Right atrium auricular region (tissue), 2 donors: ENCODE results near the gene MOV10L1. TPM values are rescaled to one million over a fixed set of nuclear protein-coding genes. Genes with fewer than 3 reads are reported as not detected.

ENCODE experiments used
- DNase-seq: peaks from one replicate; pipeline ENCODE4 v3.0.0-alpha.2; 2019; ENCODE audit warnings: low spot score
- H3K27ac ChIP-seq, 2 donors: fragments of 200-600 bp; sonication (generic); 1 replicate in 1 of 2; 2 replicates in 1 of 2; pipeline ENCODE4 v1.5.1; 2016 to 2019
- H3K27me3 ChIP-seq, 2 donors: fragments of 200-600 bp; sonication (generic); one replicate each; pipeline versions ENCODE4 v1.5.1 to v1.6.0; 2017 to 2019
- H3K36me3 ChIP-seq: fragments of 200-600 bp; sonication (generic); one replicate; pipeline ENCODE4 v1.5.1; 2016
- H3K4me1 ChIP-seq, 2 donors: fragments of 200-600 bp; sonication (generic); one replicate each; pipeline versions ENCODE4 v1.5.1 to v1.6.0; 2017 to 2019
- H3K4me3 ChIP-seq, 2 donors: fragments of 200-600 bp; sonication (generic); 1 replicate in 1 of 2; 2 replicates in 1 of 2; pipeline ENCODE4 v1.5.1; 2017 to 2019; ENCODE audit warnings: mild to moderate bottlenecking in 1 of 2, moderate library complexity in 1 of 2
- H3K9me3 ChIP-seq, 2 donors: fragments of 200-600 bp; sonication (generic); one replicate each; pipeline ENCODE4 v1.5.1; 2019
- total RNA-seq, 2 donors: library from RNA; depleted of rRNA; stranded (reverse); fragments of >200 nt; gene quantifications; one replicate each; pipeline ENCODE4 v1.1.0, GENCODE V29; 2016
- TF ChIP-seq, protein P1 (sequence below), 2 donors: fragments of 200-600 bp; sonication (generic); IDR thresholded peaks; one replicate each; pipeline ENCODE4 v1.5.1; 2019; ENCODE audit warnings: antibody characterized with exemption in 2 of 2

Gene MOV10L1
- total RNA-seq, 2 donors from 2014 or later: 0.43 to 1.1 TPM

GRCh38 chr22:50170453-50171318, 80.9 kb downstream of the MOV10L1 start, which contains the start of gene PANX2:
Gene PANX2, plus strand, starts transcription at chr22:50170731. Its CDS starts 0 bp downstream, at chr22:50170731.
- Histone ChIP-seq H3K9me3 (no peaks in the 10 kb centered on the region), H3K27me3 (no peaks in the 10 kb centered on the region), H3K36me3 (no peaks in the 10 kb centered on the region), H3K4me1 (peaks cover 0 to 22% of the 10 kb centered on the region in 2 donors), H3K4me3 (peak within 1 kb of the TSS; percentile 40 to 56), H3K27ac (no peak within 1 kb of the TSS)
- TF ChIP-seq, protein P1, sequence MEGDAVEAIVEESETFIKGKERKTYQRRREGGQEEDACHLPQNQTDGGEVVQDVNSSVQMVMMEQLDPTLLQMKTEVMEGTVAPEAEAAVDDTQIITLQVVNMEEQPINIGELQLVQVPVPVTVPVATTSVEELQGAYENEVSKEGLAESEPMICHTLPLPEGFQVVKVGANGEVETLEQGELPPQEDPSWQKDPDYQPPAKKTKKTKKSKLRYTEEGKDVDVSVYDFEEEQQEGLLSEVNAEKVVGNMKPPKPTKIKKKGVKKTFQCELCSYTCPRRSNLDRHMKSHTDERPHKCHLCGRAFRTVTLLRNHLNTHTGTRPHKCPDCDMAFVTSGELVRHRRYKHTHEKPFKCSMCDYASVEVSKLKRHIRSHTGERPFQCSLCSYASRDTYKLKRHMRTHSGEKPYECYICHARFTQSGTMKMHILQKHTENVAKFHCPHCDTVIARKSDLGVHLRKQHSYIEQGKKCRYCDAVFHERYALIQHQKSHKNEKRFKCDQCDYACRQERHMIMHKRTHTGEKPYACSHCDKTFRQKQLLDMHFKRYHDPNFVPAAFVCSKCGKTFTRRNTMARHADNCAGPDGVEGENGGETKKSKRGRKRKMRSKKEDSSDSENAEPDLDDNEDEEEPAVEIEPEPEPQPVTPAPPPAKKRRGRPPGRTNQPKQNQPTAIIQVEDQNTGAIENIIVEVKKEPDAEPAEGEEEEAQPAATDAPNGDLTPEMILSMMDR (IDR thresholded peaks at IDR 0.05): no peak
- no peak for DNase-seq

DNA sequence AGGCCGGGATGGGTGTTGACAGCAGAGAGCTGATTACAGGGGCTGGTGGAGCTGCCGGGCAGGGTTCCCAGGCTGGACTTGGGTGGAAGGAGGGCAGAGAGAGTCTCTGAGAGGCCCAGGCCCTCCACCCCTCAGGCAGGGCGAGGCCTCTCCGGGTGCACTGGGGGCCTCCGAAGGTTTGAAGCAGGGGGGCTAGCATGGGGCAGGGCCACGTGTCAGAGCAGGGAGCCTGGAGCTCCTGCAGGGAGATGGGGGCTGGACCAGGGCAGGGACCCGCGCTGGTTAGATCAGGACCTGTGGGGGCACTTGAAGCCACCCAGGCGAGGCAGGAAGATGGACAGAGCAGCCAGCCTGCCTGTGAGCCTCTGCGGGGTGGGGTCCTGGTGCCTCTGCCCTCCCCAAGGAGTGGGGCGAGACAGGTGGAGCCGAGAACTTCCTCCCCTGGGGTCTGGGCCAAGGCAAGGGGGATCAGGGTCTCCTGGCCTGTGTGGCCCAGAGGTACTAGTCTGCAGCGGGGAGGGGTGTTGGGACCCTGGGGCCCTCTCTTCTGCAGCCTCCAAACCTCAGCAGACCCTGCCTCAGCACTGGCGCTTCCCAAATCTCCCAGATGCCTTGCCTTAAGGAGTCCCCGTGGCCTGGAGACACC, 81.6 kb downstream of the MOV10L1 start:
- DNase-seq: no peak
- H3K27me3 ChIP-seq: no peaks in the 10 kb centered on the region
- no peaks in the 10 kb centered on the region for H3K9me3 ChIP-seq
- no peaks in the 10 kb centered on the region for H3K36me3 ChIP-seq
- TF ChIP-seq, protein P1 (IDR thresholded peaks at IDR 0.05): no peak
- H3K27ac ChIP-seq: no peak overlapping the region
- H3K4me1 ChIP-seq: peaks cover 0 to 22% of the 10 kb centered on the region in 2 donors
- H3K4me3 ChIP-seq: no peak overlapping the region

- Histone ChIP-seq H3K36me3 (no peaks in the 10 kb centered on the region), H3K27ac (no peak overlapping the region), H3K4me1 (peaks cover 0 to 22% of the 10 kb centered on the region in 2 donors), H3K4me3 (no peak overlapping the region), H3K27me3 (no peaks in the 10 kb centered on the region), H3K9me3 (no peaks in the 10 kb centered on the region)
- TF ChIP-seq, protein P1 (IDR thresholded peaks at IDR 0.05): no peak
- DNase-seq: no peak
These were observed 82.2 kb downstream of the MOV10L1 start for GRCh38 chr22:50171965-50172421.

DNA sequence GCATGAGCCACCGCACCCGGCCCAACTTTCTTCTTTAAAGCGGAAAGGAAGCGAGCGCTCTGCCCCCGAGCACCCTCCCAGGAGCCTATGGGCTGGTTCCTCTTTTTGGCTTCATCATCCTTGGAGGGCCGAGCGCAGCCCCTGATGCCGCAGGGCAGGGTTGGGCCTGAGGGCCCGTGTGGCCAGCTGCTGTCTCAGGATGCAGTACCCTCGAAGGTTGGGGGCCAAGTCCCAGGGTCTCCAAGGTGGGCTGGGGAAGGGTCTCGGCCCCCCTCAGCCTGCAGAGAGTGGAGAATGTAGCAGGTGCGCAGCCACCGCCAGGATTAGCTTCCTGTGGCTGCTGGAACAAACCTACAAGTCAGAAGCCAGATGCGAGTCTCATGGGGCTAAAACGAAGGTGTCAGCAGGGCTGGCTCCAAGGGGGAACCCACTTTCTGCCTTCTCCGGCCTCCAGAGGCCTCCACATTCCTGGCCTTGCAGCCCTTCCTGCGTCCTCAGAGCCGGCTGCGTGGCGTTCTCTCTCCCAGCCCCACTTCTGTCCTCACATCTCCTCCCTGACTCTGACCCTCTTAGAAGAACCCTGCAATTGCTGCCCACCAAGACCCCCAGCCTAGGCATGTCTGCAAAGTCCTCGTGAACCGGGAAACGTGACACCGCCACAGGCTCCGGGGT, 83.6 kb downstream of the MOV10L1 start:
- Histone ChIP-seq H3K4me3 (no peak overlapping the region), H3K27ac (no peak overlapping the region), H3K27me3 (no peaks in the 10 kb centered on the region), H3K4me1 (peaks cover 0 to 28% of the 10 kb centered on the region in 2 donors), H3K9me3 (no peaks in the 10 kb centered on the region), H3K36me3 (no peaks in the 10 kb centered on the region)
- TF ChIP-seq, protein P1 (IDR thresholded peaks at IDR 0.05): no peak
- no peak for DNase-seq

- Histone ChIP-seq H3K36me3 (no peaks in the 10 kb centered on the region), H3K4me3 (no peak overlapping the region), H3K27me3 (no peaks in the 10 kb centered on the region), H3K4me1 (peaks cover 0 to 28% of the 10 kb centered on the region in 2 donors), H3K27ac (no peak overlapping the region), H3K9me3 (no peaks in the 10 kb centered on the region)
- TF ChIP-seq, protein P1 (IDR thresholded peaks at IDR 0.05): no peak
- DNase-seq: no peak
These were observed 84.2 kb downstream of the MOV10L1 start for GRCh38 chr22:50173983-50174355.
